GM12874 (cell line): ENCODE results near the gene OTULIN.

Experiments
- TF ChIP-seq, protein P1 (sequence below): IDR thresholded peaks from 2 replicates; pipeline ENCODE4 v1.5.1; 2011; ENCODE audit warnings: low read depth, mild to moderate bottlenecking, control low read depth, low read length, moderate library complexity; ENCODE audit not compliant: insufficient read depth

Gene OTULIN

GRCh38 chr5:14674983-14675854, 10.7 kb downstream of the OTULIN start:
- TF ChIP-seq, protein P1, sequence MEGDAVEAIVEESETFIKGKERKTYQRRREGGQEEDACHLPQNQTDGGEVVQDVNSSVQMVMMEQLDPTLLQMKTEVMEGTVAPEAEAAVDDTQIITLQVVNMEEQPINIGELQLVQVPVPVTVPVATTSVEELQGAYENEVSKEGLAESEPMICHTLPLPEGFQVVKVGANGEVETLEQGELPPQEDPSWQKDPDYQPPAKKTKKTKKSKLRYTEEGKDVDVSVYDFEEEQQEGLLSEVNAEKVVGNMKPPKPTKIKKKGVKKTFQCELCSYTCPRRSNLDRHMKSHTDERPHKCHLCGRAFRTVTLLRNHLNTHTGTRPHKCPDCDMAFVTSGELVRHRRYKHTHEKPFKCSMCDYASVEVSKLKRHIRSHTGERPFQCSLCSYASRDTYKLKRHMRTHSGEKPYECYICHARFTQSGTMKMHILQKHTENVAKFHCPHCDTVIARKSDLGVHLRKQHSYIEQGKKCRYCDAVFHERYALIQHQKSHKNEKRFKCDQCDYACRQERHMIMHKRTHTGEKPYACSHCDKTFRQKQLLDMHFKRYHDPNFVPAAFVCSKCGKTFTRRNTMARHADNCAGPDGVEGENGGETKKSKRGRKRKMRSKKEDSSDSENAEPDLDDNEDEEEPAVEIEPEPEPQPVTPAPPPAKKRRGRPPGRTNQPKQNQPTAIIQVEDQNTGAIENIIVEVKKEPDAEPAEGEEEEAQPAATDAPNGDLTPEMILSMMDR = no peak

- TF ChIP-seq, protein P1 = no peak
These were observed 11.4 kb downstream of the OTULIN start for GRCh38 chr5:14675865-14676300.

DNA sequence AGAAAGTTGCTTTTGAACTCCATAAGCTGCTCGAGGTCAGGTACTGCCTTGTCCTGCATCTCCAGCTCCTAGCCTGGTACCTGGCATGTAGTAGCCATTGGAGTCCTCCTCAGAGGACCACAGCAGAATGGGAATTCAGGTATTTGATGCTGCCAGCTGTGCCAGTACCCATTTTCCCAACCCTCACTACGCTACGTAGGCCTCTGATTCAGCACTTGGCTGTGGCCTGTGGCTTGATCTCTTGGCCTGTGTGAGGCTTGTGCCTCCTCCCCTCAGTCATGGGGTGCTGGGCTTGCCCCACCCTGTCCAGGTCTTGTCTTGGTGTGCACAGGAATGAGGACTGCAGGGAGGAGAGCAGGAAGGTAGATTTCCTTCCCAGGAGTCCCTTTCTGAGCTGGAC, 11.8 kb downstream of the OTULIN start:
- TF ChIP-seq, protein P1 = no peak

DNA sequence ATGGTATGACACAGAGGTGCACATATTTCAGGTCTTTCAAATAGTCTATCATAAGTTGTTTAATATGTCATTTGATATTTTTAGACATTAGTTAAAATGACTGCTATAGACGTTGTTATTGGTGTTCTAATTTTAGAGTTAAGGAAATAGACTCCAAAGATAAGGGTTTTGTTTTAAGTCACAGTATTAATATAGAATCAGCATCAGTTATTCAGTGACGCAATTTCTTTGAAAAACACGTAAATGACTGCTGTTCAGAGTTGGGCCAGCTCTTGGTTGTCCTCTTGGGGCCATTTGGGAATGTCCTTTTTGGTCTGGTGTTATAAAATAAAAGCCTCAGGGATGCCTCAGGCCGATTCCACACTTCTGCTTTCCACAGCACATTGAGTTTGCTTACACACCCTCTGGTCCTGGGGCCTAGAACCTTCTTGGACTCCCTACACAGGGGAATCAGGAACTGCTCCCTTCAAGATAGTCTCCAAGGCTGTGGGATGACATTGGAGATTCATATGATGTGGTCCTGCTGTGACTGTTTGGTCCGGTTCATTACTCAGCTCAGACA, 14.3 kb downstream of the OTULIN start:
- TF ChIP-seq, protein P1 = no peak

- TF ChIP-seq, protein P1 = no peak
These were observed 15.1 kb downstream of the OTULIN start for GRCh38 chr5:14679595-14679994.

GRCh38 chr5:14681236-14681752, 16.8 kb downstream of the OTULIN start:
- TF ChIP-seq, protein P1 = no peak

GRCh38 chr5:14683906-14684455, 19.5 kb downstream of the OTULIN start:
- TF ChIP-seq, protein P1 = no peak
